HK-2 (cell line): ENCODE measurements around the gene HCCS.
A peak's percentile ranks its signal among the peaks of the same experiment; 100 is the strongest.

ENCODE experiments used
- DNase-seq: peaks from one replicate; pipeline ENCODE4 v3.0.0-alpha.2; 2018; ENCODE audit not compliant: unreplicated experiment

Gene HCCS

DNA sequence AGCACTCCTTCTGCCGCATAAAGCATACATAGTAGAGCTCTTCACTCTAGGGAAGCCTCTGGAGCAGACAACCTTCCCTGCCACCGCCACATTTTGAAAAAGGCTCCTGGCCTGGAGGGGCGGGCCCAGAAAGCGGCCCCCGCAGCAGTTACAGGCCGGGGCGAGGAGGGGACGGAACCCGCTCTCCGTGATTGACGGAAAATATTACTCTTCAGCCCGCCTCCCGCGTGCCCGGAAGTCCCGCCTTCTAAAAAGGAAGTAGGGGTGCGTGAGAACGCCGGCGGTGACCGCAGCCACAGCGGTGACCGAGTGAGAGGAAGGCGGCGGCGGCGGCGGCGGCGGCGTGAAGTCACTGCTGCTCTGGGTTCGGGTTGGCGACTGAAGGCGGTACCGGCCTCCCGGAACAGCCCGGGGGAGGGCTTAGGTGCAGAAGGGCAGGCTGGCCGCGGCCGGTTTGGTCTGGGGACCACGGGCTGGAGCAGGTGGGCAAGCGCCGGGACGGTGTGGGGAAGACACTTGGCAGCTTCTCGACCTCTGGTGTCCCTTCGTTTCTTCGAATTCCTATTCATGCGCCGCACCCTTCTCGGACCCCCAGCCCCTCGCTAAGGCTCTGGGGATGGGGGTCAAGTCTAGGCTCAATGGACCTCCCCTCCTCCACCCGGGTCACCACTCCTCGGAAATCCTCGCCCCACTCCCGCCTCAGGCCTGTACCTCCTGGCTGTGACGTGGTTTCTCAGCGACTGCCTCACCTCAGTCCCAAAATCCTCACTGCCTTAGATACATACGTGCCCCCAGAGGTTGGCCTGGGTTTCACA lies at the start of gene HCCS:
Gene HCCS, plus strand, starts transcription at position 296 of the 815 bp plus-strand sequence. CDS start 729 bp downstream, outside the sequence.
- peak; percentile 84 for DNase-seq

DNA sequence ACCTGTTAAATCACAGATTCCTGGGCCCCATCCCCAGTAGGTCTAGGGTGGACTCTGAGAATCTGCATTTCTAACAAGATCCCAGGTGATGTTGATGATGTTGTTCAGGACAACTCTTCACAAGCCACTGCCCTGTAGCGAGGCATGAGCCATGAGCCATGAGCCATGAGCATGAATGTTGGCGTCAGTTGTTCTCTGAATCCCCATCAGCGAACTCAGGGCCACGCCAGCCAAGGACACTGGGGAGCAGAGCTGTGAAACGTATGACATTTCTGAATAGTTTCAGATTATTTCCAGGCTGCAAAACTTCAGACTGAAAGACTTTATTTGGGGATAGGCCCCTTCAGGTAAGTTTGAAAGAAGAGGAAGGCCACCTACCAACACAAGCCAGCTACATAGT lies 46.9 kb upstream of the HCCS start:
- no peak for DNase-seq

GRCh38 chrX:11064851-11065600 lies 46.1 kb upstream of the HCCS start:
- DNase-seq: no peak

- no peak for DNase-seq
Observed at GRCh38 chrX:11066812-11067211, 44.3 kb upstream of the HCCS start.

- DNase-seq: no peak
Observed at GRCh38 chrX:11073381-11073780, 37.8 kb upstream of the HCCS start.

DNA sequence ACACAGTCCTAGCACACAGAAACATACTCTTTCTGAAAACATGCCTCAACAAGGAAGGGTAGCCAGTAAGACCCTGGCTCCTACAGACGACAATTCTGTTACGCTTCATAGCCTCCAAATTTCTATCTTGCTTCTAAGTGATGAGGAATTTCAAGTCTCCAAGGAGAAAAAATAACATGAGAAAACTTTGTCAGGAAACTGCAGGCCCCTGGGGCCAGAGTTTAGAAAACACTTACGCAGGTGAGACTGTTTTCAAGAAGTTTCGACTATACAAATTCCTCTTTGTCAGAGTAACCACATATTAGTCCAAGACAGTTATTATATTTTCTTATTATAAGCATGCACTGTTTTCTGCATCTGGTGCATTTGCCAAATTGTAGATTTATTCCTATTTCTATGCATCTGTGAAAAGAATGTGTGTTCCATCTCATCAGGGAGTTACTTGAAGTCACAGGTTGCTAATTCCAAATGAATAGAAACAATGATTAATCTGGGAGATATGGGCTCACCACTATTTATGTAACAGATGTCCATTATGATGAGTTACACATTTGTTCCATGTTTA lies 30.3 kb upstream of the HCCS start:
- DNase-seq: no peak

DNA sequence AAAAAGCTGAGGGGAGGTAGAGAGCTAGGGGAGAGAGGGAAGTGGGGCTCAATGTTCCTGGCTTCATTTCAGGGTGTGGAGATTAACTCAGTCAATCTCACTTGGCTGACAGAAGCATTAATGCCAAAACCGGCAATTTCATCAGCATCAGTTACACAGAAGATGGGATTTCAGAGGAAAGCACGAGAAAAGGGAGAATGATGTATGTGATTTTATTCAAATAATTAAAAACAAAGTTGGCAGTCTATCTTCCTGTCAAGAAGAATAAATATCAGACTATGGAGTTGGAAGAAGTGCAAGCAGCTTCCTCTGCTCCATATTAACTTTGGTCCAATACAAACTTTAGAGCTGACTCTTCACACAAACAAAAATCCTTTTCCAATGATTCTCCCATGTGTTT lies 29.6 kb upstream of the HCCS start:
- no peak for DNase-seq

- DNase-seq: no peak
Observed at GRCh38 chrX:11085305-11085704, 25.8 kb upstream of the HCCS start.

- DNase-seq: no peak
Observed at GRCh38 chrX:11089802-11090201, 21.3 kb upstream of the HCCS start.

DNA sequence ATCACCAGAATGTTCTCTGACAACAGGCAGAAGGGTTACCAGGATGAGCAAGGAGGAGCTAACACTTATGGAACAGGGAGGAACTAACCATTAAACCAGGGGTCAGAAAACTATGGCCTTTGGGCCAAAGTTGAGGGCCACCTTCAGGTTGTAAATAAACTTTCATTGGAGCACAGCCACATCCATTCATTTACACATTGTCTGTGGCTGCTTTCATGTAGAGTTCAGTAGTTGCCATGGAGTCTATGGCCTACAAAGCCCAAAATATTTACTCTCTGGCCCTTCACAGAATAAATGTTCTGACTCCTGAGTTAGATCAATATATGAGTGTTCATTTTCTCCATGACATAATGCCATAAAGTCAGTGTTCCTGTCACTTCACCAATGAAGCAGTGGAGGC lies 13.2 kb upstream of the HCCS start:
- DNase-seq: no peak

DNA sequence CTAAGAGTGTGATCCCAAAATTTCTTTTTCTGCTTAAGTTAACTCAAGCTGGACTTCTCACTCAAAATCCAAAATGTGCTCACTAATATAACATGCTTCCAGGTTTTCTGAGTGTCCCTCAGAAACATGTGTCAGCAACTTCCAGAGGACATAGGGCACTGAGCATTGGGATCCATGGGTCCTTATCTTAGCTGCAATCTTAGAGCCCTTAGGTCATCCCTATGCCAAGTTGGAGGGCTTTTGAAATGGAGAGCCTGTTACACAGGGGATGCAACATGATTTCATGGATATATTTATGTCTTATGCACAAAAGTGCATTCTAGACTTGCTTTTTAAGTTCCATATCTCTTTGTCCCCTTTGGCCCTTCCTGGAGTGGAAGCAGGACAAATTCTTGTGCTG lies 11.7 kb upstream of the HCCS start:
- DNase-seq: no peak

GRCh38 chrX:11100281-11101035 lies 10.7 kb upstream of the HCCS start:
- peak; percentile 34 for DNase-seq

DNA sequence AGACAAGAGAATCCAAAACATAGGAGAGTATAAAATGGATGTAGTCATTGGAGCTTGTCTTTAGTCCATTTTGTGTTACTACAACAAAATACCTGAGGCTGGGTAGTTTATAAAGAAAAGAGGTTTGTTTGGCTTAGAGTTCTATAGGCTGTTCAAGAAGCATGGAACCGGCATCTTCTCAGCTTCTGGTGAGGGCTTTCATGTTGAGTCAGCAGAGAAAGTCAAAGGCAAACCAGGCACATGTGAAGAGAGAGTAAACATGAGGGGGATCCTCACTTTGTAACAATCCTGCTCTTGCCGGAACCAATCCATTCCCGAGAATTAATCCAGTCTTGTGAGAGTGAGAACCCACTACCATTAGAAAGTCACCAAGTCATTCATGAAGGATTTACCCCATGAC lies 8.1 kb upstream of the HCCS start:
- DNase-seq: no peak

DNA sequence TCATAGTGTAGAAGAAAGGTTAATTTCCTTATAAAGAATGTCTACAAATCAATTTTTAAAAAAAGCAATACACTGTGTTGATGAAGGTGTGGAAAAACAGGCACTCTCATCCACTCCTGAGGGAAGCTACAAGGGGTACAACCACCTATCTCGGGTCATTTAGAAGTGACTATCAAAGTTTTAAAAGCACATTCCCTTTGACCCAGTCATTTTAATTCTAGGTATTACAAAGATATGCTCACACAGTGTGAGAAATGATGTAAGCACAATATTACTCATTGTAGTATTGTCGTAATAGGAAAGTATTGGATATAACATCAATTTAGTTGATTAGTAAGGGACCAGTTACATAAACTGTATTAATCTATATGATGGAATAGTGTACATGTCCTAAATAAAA lies 7.4 kb upstream of the HCCS start:
- DNase-seq: no peak

DNA sequence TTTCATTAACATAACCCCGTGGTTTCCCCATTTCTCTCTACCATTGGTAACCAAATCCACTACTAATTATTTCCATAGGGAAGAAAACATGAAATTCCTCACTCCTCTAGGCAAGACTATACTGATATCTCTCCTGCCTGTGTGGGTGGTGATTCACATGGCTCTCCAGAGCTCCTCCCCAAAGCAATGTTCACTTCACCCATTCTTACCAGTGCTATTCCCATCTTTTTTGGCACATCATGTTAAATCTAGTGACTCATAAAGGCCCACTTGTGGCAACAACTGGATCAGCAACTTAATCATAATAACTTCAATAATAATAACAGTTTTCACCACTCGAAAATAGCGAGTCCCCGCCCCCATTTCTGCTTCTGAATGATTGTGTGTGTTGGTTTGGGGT lies 6.1 kb upstream of the HCCS start:
- no peak for DNase-seq

- DNase-seq: no peak
Observed at GRCh38 chrX:11108253-11108941, 2.7 kb upstream of the HCCS start.

GRCh38 chrX:11109968-11110367 lies 1.2 kb upstream of the HCCS start:
- DNase-seq: no peak

DNA sequence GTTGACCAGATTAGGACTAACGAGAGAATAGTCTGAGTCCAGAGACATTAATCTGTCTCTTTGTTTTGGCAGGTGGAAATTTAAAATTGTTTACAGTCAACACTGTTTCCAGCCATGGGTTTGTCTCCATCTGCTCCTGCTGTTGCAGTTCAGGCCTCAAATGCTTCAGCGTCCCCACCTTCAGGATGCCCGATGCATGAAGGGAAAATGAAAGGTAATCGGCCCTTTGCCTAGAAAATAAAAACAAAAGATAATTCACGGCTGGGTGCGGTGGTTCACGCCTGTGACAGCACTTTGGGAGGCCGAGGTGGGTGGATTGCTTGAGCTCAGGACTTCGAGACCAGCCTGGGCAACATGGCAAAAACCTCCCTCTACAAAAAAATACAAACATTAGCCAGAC lies 815 bp downstream of the HCCS start:
- no peak for DNase-seq

GRCh38 chrX:11113731-11114130 lies 2.6 kb downstream of the HCCS start:
- DNase-seq: no peak

- no peak for DNase-seq
Observed at GRCh38 chrX:11117745-11118144, 6.6 kb downstream of the HCCS start.

GRCh38 chrX:11119313-11119943 lies 8.3 kb downstream of the HCCS start:
- DNase-seq: no peak
